Subcutaneous adipose tissue (tissue), 4 donors: ENCODE measurements around the gene DTX1. TPM values are rescaled to one million over a fixed set of nuclear protein-coding genes. Genes with fewer than 3 reads are reported as not detected.

ENCODE experiments used
- CTCF ChIP-seq: fragments of 450-650 bp; IDR thresholded peaks from one replicate; pipeline ENCODE4 v1.5.1; 2016; ENCODE audit warnings: low read depth, mild to moderate bottlenecking, control low read depth, antibody characterized with exemption, moderate library complexity
- total RNA-seq, 4 donors: library from RNA; depleted of rRNA; stranded (reverse); fragments of >200 nt; gene quantifications; one replicate each; pipeline ENCODE4 v1.1.0, GENCODE V29; 2016

The DTX1 gene
- total RNA-seq, 4 donors from 2014 or later: 20.2 to 137 (median 46.2) TPM

- no peak for TF ChIP-seq CTCF
These were observed 49.2 kb downstream of the DTX1 start for GRCh38 chr12:113105606-113106271.

GRCh38 chr12:113106361-113106760 lies 49.8 kb downstream of the DTX1 start:
- no peak for TF ChIP-seq CTCF

GRCh38 chr12:113108308-113108707 lies 51.8 kb downstream of the DTX1 start:
- TF ChIP-seq CTCF: no peak

GRCh38 chr12:113109360-113109759 lies 52.8 kb downstream of the DTX1 start:
- no peak for TF ChIP-seq CTCF

- no peak for TF ChIP-seq CTCF
These were observed 53.5 kb downstream of the DTX1 start for GRCh38 chr12:113109872-113110599.

- no peak for TF ChIP-seq CTCF
These were observed 54.7 kb downstream of the DTX1 start for GRCh38 chr12:113111247-113111646.

GRCh38 chr12:113112043-113112899 lies 55.7 kb downstream of the DTX1 start:
- TF ChIP-seq CTCF: no peak
